HEK293 (cell line): ENCODE measurements around the gene IL15.

ENCODE experiments used
- CTCF ChIA-PET: fragments of 350-600 bp; formaldehyde crosslinking; extraction: SDS; loops from one replicate; lab custom pipeline; 2021; ENCODE audit warnings: antibody characterized with exemption; lab: Yijun Ruan, JAX
- POLR2A ChIA-PET: fragments of 300-600 bp; formaldehyde crosslinking; extraction: SDS; loops from one replicate; lab custom pipeline; 2020; ENCODE audit warnings: antibody characterized with exemption, inconsistent platforms; lab: Yijun Ruan, JAX
- H3K27ac ChIP-seq: fragments of 200-500 bp; sonication (Bioruptor generic); 2 replicates; pipeline ENCODE4 v1.5.1; 2014; ENCODE audit warnings: low read depth, low read length, control low read depth, inconsistent platforms; ENCODE audit errors: extremely low read depth
- H3K36me3 ChIP-seq, 2 experiments: fragments of 200-500 bp in 1 of 2; sonication (Bioruptor generic) in 1 of 2; 1 replicate in 1 of 2; 2 replicates in 1 of 2; pipeline ENCODE4 v1.5.1; 2014 to 2017; ENCODE audit warnings: inconsistent platforms in 2 of 2, low read length in 2 of 2; ENCODE audit not compliant: control insufficient read depth in 2 of 2, insufficient read depth in 1 of 2
- H3K4me1 ChIP-seq: fragments of 200-500 bp; sonication (Bioruptor generic); 2 replicates; pipeline ENCODE4 v1.5.1; 2014; ENCODE audit warnings: mild to moderate bottlenecking, low read length, inconsistent platforms; ENCODE audit not compliant: control insufficient read depth, insufficient read depth
- H3K4me3 ChIP-seq: 2 replicates; pipeline ENCODE4 v1.5.1; 2011; ENCODE audit warnings: low read depth, mild to moderate bottlenecking, control low read depth, low read length, moderate library complexity
- H3K9me3 ChIP-seq: fragments of 200-500 bp; sonication (Bioruptor generic); 2 replicates; pipeline ENCODE4 v1.5.1; 2014; ENCODE audit warnings: low read depth, low read length, inconsistent platforms; ENCODE audit not compliant: control insufficient read depth, insufficient read depth
- GFI1B ChIP-seq: fragments of 450-650 bp; formaldehyde crosslinking; IDR thresholded peaks from 2 replicates; pipeline ENCODE4 v1.5.1; 2016; ENCODE audit warnings: missing biosample characterization, missing genetic modification characterization
- GLIS1 ChIP-seq: fragments of 450-650 bp; formaldehyde crosslinking; IDR thresholded peaks from 2 replicates; pipeline ENCODE4 v1.5.1; 2016; ENCODE audit warnings: missing biosample characterization, missing genetic modification characterization
- HOXD13 ChIP-seq: sonication (generic); formaldehyde crosslinking; IDR thresholded peaks from 2 replicates; pipeline ENCODE4 v1.8.0; 2022; ENCODE audit warnings: missing genetic modification reagents, borderline replicate concordance
- IKZF3 ChIP-seq: fragments of 450-650 bp; IDR thresholded peaks from 2 replicates; pipeline ENCODE4 v1.5.0; 2018; ENCODE audit warnings: missing biosample characterization, mild to moderate bottlenecking, missing genetic modification characterization, moderate library complexity
- KLF16 ChIP-seq: fragments of 450-650 bp; formaldehyde crosslinking; IDR thresholded peaks from 2 replicates; pipeline ENCODE4 v1.5.1; 2017; ENCODE audit warnings: missing biosample characterization, missing genetic modification characterization
- KLF17 ChIP-seq: fragments of 450-650 bp; formaldehyde crosslinking; IDR thresholded peaks from 2 replicates; pipeline ENCODE4 v1.5.1; 2016; ENCODE audit warnings: missing biosample characterization, missing genetic modification characterization
- SP2 ChIP-seq: fragments of 450-650 bp; formaldehyde crosslinking; IDR thresholded peaks from 2 replicates; pipeline ENCODE4 v1.5.1; 2016; ENCODE audit warnings: missing biosample characterization, missing genetic modification characterization
- SP7 ChIP-seq: fragments of 450-650 bp; formaldehyde crosslinking; IDR thresholded peaks from 2 replicates; pipeline ENCODE4 v1.5.1; 2016; ENCODE audit warnings: missing biosample characterization, missing genetic modification characterization
- ZBTB21 ChIP-seq: fragments of 450-650 bp; formaldehyde crosslinking; IDR thresholded peaks from 2 replicates; pipeline ENCODE4 v1.5.1; 2017; ENCODE audit warnings: missing biosample characterization, missing genetic modification characterization
- ZBTB48 ChIP-seq: fragments of 450-650 bp; formaldehyde crosslinking; IDR thresholded peaks from 2 replicates; pipeline ENCODE4 v1.5.1; 2016; ENCODE audit warnings: missing biosample characterization, missing genetic modification characterization
- ZFP69B ChIP-seq: fragments of 450-650 bp; formaldehyde crosslinking; IDR thresholded peaks from 2 replicates; pipeline ENCODE4 v1.5.1; 2016; ENCODE audit warnings: missing biosample characterization, missing genetic modification characterization
- ZNF112 ChIP-seq: fragments of 450-650 bp; formaldehyde crosslinking; IDR thresholded peaks from 2 replicates; pipeline ENCODE4 v1.5.0; 2017; ENCODE audit warnings: missing biosample characterization, missing genetic modification characterization
- ZNF121 ChIP-seq: fragments of 450-650 bp; formaldehyde crosslinking; IDR thresholded peaks from 2 replicates; pipeline ENCODE4 v1.5.1; 2016; ENCODE audit warnings: missing biosample characterization, missing genetic modification characterization
- ZNF132 ChIP-seq: fragments of 450-650 bp; formaldehyde crosslinking; IDR thresholded peaks from 2 replicates; pipeline ENCODE4 v1.5.1; 2017; ENCODE audit warnings: missing biosample characterization, missing genetic modification characterization, borderline replicate concordance
- ZNF23 ChIP-seq: fragments of 450-650 bp; formaldehyde crosslinking; IDR thresholded peaks from 2 replicates; pipeline ENCODE4 v1.5.1; 2016; ENCODE audit warnings: missing biosample characterization, missing genetic modification characterization, borderline replicate concordance
- ZNF311 ChIP-seq: fragments of 450-650 bp; formaldehyde crosslinking; IDR thresholded peaks from 2 replicates; pipeline ENCODE4 v1.5.1; 2017; ENCODE audit warnings: missing biosample characterization, missing genetic modification characterization, borderline replicate concordance
- ZNF335 ChIP-seq: fragments of 450-650 bp; formaldehyde crosslinking; conservative IDR thresholded peaks from 2 replicates; pipeline ENCODE4 v1.5.1; 2016; ENCODE audit warnings: missing biosample characterization, missing genetic modification characterization
- ZNF529 ChIP-seq: fragments of 450-650 bp; formaldehyde crosslinking; IDR thresholded peaks from 2 replicates; pipeline ENCODE4 v1.5.1; 2017; ENCODE audit warnings: missing genetic modification characterization, missing biosample characterization; ENCODE audit not compliant: insufficient replicate concordance
- ZNF530 ChIP-seq: fragments of 450-650 bp; formaldehyde crosslinking; IDR thresholded peaks from 2 replicates; pipeline ENCODE4 v1.5.1; 2016; ENCODE audit warnings: low read depth, missing biosample characterization, missing genetic modification characterization
- ZNF549 ChIP-seq: fragments of 450-650 bp; IDR thresholded peaks from 2 replicates; pipeline ENCODE4 v1.5.1; 2018; ENCODE audit warnings: missing biosample characterization, missing genetic modification characterization, mild to moderate bottlenecking, inconsistent platforms, moderate library complexity
- ZNF571 ChIP-seq: fragments of 450-650 bp; formaldehyde crosslinking; IDR thresholded peaks from 2 replicates; pipeline ENCODE4 v1.5.0; 2017; ENCODE audit warnings: missing biosample characterization, missing genetic modification characterization
- ZNF654 ChIP-seq: fragments of 450-650 bp; formaldehyde crosslinking; IDR thresholded peaks from 2 replicates; pipeline ENCODE4 v1.5.1; 2016; ENCODE audit warnings: low read depth, missing biosample characterization, missing genetic modification characterization
- ZNF776 ChIP-seq: fragments of 450-650 bp; formaldehyde crosslinking; IDR thresholded peaks from 2 replicates; pipeline ENCODE4 v1.5.0; 2017; ENCODE audit warnings: missing biosample characterization, missing genetic modification characterization, borderline replicate concordance
- ZNF792 ChIP-seq: fragments of 450-650 bp; formaldehyde crosslinking; IDR thresholded peaks from 2 replicates; pipeline ENCODE4 v1.5.1; 2016; ENCODE audit warnings: missing biosample characterization, missing genetic modification characterization
- ZNF830 ChIP-seq: fragments of 450-650 bp; IDR thresholded peaks from 2 replicates; pipeline ENCODE4 v1.5.0; 2018; ENCODE audit warnings: missing biosample characterization, missing genetic modification characterization, low read depth, mild to moderate bottlenecking, moderate library complexity
- TF ChIP-seq, protein P1 (sequence below): fragments of 450-650 bp; formaldehyde crosslinking; optimal IDR thresholded peaks from 2 replicates; pipeline ENCODE3; 2016; ENCODE audit warnings: missing biosample characterization, mild to moderate bottlenecking, missing genetic modification characterization
- TF ChIP-seq, protein P2 (sequence below): fragments of 450-650 bp; formaldehyde crosslinking; IDR thresholded peaks from 2 replicates; pipeline ENCODE4 v1.5.1; 2017; ENCODE audit warnings: missing biosample characterization, mild to moderate bottlenecking, missing genetic modification characterization, moderate library complexity
- TF ChIP-seq, protein P3 (sequence below): fragments of 450-650 bp; formaldehyde crosslinking; IDR thresholded peaks from 2 replicates; pipeline ENCODE4 v1.5.1; 2017; ENCODE audit warnings: missing biosample characterization, missing genetic modification characterization

Gene IL15

GRCh38 chr4:141636082-141636770 is at the start of gene IL15 (continued):
- peak; percentile 90 for TF ChIP-seq GLIS1 (tag by site-specific recombination)
- peak; percentile 94 for TF ChIP-seq ZNF335

DNA sequence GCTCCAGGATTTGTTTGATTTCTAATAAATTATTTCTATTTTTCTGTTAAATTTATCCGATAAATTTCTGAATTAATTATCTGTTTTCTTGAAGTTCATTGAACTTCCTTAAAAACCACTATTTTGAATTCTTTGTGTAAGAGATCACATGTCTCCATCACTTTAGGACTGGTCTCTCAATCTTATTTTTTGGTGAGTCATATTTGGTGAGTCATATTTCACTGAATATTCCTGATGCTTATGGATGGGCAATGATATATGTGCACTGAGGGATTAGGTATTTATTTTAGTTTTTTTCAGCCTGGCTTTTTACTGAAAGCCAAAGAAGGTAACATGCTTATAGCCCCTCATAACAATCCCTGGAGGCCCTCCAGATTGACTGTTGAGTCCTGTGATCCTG is 48.5 kb upstream of the IL15 start:
- Histone ChIP-seq H3K4me1 (no peaks in the 10 kb centered on the region), H3K4me3 (no peak overlapping the region), H3K36me3 (no peaks in the 10 kb centered on the region)
- POLR2A ChIA-PET = no interaction called here
- TF ChIP-seq KLF17 (tag by site-specific recombination) (no peak), IKZF3 (no peak)
- TF ChIP-seq, all 188 proteins: peak for 0
- Histone ChIP-seq H3K9me3 (no peaks in the 10 kb centered on the region), H3K27ac (no peak overlapping the region)
- CTCF ChIA-PET = no interaction called here

DNA sequence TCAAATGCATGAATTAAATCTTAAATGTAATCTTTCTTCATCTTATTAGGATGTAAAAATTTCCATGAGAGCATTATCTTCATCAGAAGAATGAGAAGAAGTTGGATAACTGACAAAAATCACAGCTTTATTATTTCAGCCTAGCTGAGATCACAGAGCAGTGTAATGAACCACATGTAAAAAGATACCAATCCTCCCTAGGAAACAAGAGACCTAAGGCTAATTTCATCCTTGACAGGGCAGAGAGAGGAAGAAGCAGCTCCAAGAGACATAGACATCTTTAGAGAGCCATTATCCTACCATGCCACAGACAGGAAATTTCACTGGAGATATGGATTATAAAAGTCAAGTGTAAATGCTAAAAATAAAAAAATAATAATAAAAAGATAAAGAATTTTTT is 40.9 kb upstream of the IL15 start:
- POLR2A ChIA-PET = no interaction called here
- Histone ChIP-seq H3K4me1 (no peaks in the 10 kb centered on the region), H3K4me3 (no peak overlapping the region), H3K9me3 (no peaks in the 10 kb centered on the region), H3K36me3 (no peaks in the 10 kb centered on the region), H3K27ac (no peak overlapping the region)
- CTCF ChIA-PET = no interaction called here
- TF ChIP-seq ZNF530 (tag by site-specific recombination) (no peak), ZNF654 (no peak), SP2 (tag by site-specific recombination) (no peak), KLF16 (tag by site-specific recombination) (no peak), GFI1B (tag by site-specific recombination) (no peak), ZNF549 (tag by site-specific recombination) (no peak), ZNF132 (tag by site-specific recombination) (no peak), ZBTB48 (no peak), ZNF112 (tag by site-specific recombination) (no peak), GLIS1 (tag by site-specific recombination) (no peak), HOXD13 (CRISPR knock-in tag) (no peak), ZNF23 (tag by site-specific recombination) (no peak), ZNF121 (tag by site-specific recombination) (no peak), ZNF792 (tag by site-specific recombination) (no peak), ZNF529 (tag by site-specific recombination) (no peak), ZNF830 (tag by site-specific recombination) (no peak)
- TF ChIP-seq, protein P1, sequence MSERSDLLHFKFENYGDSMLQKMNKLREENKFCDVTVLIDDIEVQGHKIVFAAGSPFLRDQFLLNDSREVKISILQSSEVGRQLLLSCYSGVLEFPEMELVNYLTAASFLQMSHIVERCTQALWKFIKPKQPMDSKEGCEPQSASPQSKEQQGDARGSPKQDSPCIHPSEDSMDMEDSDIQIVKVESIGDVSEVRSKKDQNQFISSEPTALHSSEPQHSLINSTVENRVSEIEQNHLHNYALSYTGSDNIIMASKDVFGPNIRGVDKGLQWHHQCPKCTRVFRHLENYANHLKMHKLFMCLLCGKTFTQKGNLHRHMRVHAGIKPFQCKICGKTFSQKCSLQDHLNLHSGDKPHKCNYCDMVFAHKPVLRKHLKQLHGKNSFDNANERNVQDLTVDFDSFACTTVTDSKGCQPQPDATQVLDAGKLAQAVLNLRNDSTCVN (tag by site-specific recombination) = no peak

GRCh38 chr4:141599853-141600252 is 36.5 kb upstream of the IL15 start:
- POLR2A ChIA-PET = no interaction called here
- H3K4me3 ChIP-seq = no peak overlapping the region
- no peaks in the 10 kb centered on the region for H3K9me3 ChIP-seq
- no peaks in the 10 kb centered on the region for H3K4me1 ChIP-seq
- no peaks in the 10 kb centered on the region for H3K36me3 ChIP-seq
- CTCF ChIA-PET = no interaction called here
- no peak overlapping the region for H3K27ac ChIP-seq
- TF ChIP-seq ZNF776 (no peak), ZBTB21 (tag by site-specific recombination) (no peak), SP7 (tag by site-specific recombination) (no peak), ZNF571 (tag by site-specific recombination) (no peak), ZFP69B (no peak), ZNF311 (tag by site-specific recombination) (no peak)
- TF ChIP-seq, protein P2, sequence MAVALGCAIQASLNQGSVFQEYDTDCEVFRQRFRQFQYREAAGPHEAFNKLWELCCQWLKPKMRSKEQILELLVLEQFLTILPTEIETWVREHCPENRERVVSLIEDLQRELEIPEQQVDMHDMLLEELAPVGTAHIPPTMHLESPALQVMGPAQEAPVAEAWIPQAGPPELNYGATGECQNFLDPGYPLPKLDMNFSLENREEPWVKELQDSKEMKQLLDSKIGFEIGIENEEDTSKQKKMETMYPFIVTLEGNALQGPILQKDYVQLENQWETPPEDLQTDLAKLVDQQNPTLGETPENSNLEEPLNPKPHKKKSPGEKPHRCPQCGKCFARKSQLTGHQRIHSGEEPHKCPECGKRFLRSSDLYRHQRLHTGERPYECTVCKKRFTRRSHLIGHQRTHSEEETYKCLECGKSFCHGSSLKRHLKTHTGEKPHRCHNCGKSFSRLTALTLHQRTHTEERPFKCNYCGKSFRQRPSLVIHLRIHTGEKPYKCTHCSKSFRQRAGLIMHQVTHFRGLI (tag by site-specific recombination) = no peak
- TF ChIP-seq, protein P3, sequence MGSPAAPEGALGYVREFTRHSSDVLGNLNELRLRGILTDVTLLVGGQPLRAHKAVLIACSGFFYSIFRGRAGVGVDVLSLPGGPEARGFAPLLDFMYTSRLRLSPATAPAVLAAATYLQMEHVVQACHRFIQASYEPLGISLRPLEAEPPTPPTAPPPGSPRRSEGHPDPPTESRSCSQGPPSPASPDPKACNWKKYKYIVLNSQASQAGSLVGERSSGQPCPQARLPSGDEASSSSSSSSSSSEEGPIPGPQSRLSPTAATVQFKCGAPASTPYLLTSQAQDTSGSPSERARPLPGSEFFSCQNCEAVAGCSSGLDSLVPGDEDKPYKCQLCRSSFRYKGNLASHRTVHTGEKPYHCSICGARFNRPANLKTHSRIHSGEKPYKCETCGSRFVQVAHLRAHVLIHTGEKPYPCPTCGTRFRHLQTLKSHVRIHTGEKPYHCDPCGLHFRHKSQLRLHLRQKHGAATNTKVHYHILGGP (tag by site-specific recombination) = no peak
